ENCODE results near the gene BEX2. TPM values are rescaled to one million over a fixed set of nuclear protein-coding genes. Genes with fewer than 3 reads are reported as not detected.
"Not testable (repeated sequence)": the region's sequence is repeated elsewhere in the genome, so short reads cannot be mapped to it uniquely, and the experiment has no call there.

BEX2 gene
- polyA plus RNA-seq (ENCODE audit: insufficient read length in 4 of 4): 10 to 100 TPM; 30.4 to 80.9 (median 73.8) TPM

DNA sequence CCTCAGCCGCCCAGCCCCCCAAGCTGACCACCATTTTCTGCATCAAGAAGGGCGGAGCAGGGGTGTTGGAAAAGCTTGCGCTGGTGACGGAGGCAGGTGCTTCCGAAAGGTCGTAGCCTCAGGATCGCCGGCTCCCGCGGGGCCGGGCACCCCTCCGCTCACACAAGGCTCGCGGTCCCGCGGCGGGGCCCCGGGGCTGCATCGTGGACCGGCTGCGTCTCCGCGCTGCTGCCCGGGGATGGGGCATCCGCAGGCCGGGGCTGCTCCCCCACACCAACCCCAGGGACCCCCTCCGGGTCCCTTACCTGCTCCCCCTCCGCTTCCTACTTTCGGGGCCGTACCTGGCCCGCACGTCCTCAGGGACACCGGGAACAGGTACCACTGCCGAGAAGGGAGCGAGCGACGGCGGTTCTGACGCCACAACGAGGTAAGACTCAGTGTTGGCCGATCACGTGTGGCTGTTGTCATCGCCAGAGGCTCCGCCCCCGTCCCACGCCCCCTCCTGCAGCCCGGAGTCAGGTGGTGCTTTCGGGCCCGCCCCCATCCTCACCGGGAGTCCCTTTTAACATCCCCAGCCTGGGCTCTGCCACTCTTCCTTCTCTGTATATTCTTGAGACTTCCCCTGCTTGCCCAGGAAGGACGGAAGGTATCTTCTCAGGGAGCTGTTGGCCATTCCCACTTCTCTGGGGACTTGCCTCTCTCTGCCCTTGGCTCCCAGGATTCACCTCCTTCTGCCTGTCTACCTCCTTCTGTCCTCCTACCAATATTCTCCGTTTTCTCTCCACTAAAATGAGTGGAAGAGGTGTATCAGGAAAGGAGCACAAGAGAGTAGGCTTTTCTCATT is at the start of gene BEX2:
Gene BEX2, minus strand, starts transcription at position 436 of the 844 bp plus-strand sequence. CDS start 1,014 bp downstream, outside the sequence.
- no peak for DNase-seq (ENCODE audit: low read depth in 4 of 4, low spot score in 3 of 4)

- DNase-seq (ENCODE audit: low read depth in 4 of 4, low spot score in 3 of 4): no peak
Observed at GRCh38 chrX:103360092-103360491, 49.3 kb upstream of the BEX2 start.

GRCh38 chrX:103359605-103360004 is 48.8 kb upstream of the BEX2 start:
- not testable (repeated sequence) for DNase-seq (ENCODE audit: low read depth in 4 of 4, low spot score in 3 of 4)

GRCh38 chrX:103357871-103358270 is 47.1 kb upstream of the BEX2 start:
- DNase-seq (ENCODE audit: low read depth in 4 of 4, low spot score in 3 of 4): no peak

DNA sequence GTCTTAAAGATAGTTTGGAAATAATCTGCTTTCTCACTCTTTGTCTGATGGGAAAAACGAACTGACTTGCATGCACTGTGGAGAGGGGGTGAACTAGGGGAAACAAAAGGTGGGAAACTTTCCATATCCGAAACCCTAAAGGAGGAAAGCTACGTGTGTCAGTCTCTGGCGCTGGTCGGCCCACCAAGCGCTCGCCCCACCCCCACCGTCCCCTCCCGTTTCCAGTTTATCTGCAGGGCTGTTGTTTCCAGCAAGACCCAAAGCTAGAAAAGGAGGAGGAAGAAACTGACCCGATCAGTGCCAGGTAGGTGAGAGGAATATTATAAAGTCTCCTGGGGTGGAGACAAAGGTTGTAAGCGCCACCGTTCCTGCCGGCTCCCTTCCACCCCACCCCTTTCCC is 46.1 kb upstream of the BEX2 start:
- peak in 1 of 4 donors; percentile 14 for DNase-seq (ENCODE audit: low read depth in 4 of 4, low spot score in 3 of 4)

DNA sequence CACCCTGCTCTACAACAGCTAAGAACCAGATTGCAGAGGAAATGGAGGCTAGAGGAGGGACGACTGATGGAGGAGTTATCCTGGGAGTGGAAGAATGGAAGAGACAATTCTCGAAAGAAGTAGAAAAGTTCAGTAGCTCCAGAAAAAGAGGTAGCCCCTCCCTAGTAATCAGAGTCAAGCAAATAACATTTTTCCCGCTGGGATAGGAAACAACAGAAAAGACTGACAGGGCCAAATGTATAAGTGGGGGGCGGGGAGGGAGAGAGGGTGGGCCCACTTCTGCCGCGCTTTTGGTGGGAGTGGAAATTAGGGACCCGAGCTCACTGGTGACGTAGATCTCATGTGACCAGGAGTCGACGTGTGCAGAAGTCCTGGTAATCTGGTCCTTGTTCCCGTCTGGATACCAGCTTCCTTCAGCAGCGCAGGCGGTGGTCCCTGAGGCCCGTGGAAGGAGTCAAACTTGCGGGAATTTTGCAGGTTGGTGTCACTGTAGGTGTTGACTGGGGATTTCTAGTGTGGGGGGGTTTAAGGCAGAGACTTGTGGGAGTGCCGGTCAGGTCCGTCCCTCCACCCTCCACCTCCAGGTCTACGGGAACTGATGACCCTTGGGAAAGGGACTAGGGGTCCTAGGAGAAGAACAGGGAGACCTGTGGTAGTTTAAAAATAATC is 45.5 kb upstream of the BEX2 start, which contains the start of gene TCEAL9:
Gene TCEAL9, plus strand, starts transcription at position 377 of the 669 bp plus-strand sequence. CDS start 1,179 bp downstream, outside the sequence.
- DNase-seq (ENCODE audit: low read depth in 4 of 4, low spot score in 3 of 4): peak in 3 of 4 donors; percentile 64 to 80 (median 69)

DNA sequence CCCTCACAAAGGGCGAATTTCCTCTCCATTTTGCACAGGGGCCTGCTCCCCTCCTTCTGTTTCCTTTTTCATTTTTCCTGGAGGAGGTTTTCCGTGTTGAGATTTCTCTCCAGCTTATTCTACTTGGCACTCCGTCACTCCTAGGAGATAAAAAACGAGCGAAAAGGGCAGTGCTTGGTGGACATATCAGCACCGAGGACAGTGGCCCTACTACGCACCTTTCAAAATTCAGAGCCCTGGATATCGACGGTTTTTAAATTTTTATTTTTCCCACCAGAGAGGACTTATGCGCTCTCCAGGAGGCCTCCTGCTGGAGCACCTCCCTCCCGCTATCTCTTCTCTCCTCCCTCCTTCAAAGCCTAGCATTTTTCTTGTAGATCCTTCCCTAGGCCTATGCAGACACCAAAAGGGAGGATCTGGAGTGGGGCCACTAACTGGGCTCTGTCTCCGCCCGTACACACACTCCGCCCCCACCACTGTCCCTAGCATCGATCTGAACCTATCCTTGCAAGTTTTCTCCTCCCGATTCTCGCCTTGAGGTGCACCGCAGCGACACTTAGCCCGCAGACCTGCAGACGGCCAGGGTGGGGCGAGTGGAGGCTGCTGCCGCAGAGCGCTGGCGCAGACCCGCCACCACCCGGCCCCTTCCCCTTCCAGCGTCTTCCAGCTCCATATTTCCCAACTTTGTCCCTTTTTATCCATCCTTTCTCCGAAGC is 37.0 kb upstream of the BEX2 start:
- DNase-seq (ENCODE audit: low read depth in 4 of 4, low spot score in 3 of 4): no peak

DNA sequence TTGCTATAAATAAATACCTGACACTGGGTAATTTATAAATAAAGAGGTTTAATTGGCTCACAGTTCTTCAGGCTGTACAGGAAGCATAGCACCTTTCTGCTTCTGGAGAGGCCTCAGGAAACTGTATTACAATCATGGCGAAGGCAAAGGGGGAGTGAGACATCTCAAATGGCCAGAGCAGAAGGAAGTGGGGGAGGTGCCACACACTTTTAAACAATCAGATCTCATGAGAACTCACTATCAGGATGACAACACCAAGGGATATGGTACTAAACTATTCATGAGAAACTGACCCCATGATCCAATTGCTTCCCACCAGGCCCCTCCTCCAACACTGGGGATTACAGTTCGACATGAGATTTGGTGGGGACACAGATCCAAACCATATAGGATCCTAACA is 33.8 kb upstream of the BEX2 start:
- no peak for DNase-seq (ENCODE audit: low read depth in 4 of 4, low spot score in 3 of 4)

GRCh38 chrX:103343105-103343504 is 32.3 kb upstream of the BEX2 start:
- no peak for DNase-seq (ENCODE audit: low read depth in 4 of 4, low spot score in 3 of 4)

- DNase-seq (ENCODE audit: low read depth in 4 of 4, low spot score in 3 of 4): no peak
Observed at GRCh38 chrX:103338663-103339062, 27.9 kb upstream of the BEX2 start.

DNA sequence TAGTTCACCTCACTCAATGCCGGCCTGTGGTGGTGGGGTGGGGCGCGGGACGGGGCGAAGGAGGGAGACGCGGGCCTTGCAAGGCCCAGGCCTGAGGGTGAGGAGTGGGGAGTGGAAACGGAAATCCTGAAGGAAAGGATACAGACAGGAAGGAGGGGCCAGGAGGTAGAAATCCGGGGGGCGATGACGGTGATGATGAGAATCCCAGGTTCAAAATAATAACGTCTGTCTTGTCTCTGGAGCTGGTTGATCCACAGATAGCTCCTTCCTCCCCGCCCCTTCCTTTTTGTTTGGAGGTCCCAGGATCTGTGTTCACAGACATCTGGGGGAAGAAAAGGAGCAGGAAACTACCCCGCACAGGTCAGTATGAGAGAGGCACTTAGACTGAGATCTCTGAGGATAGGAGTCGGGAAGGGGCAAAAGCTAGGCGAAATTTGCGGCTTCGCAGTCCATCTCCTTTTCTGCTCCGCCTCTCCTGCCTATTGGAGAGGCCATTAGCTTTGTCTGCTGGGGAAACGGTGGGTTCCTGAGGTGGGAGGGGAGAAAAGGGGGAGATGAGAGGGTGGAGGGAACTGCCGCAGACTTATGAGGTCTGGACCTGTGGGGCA is 20.0 kb upstream of the BEX2 start:
- no peak for DNase-seq (ENCODE audit: low read depth in 4 of 4, low spot score in 3 of 4)

GRCh38 chrX:103329991-103330390 is 19.2 kb upstream of the BEX2 start, which contains the start of gene TCEAL7:
TSS of gene TCEAL7 (plus strand) at chrX:103330239. CDS start at chrX:103331404, 1,165 bp downstream.
- DNase-seq (ENCODE audit: low read depth in 4 of 4, low spot score in 3 of 4): peak in 1 of 4 donors; percentile 58

DNA sequence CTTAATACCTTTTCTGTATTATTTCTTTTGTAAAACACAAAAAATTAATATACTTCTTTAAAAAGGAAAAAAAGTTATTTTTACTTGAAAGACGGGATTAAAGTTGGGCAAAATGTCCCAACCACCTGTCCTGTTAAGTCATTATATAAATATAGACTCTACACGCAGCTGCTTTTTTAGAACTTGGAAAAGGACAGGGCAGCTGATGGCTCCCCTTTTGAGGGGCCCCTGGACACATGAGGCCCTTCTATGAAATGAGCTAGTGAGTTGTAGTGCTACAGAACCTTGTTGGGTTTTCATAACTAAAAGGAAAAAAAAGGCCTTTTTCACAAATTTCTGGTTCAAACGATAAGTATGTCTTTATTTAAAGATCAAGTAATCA is 600 bp upstream of the BEX2 start:
- no peak for DNase-seq (ENCODE audit: low read depth in 4 of 4, low spot score in 3 of 4)

GRCh38 chrX:103309860-103310554 is 783 bp downstream of the BEX2 start:
- no peak for DNase-seq (ENCODE audit: low read depth in 4 of 4, low spot score in 3 of 4)

GRCh38 chrX:103305666-103306065 is 5.1 kb downstream of the BEX2 start:
- not testable (repeated sequence) for DNase-seq (ENCODE audit: low read depth in 4 of 4, low spot score in 3 of 4)

DNA sequence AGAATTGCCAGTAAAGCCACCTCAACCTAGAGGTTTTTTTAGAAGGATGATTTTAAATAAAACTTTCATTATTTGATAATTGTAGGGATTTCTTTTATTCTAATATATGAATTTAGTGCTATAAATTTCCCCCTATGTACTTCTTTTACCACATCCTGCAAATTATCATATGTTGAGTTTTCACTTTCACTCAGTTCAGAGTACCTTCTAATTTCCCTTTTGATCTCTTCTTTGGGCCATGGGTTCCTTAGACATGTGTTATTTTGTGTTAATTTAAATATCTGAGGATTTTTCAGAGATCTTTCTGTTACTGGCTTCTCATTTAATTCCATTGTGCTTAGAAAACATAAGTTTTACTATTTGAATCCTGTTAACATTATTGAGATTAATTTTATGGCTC is 6.1 kb downstream of the BEX2 start:
- no peak for DNase-seq (ENCODE audit: low read depth in 4 of 4, low spot score in 3 of 4)

- DNase-seq (ENCODE audit: low read depth in 4 of 4, low spot score in 3 of 4): no peak
Observed at GRCh38 chrX:103293118-103293517, 17.7 kb downstream of the BEX2 start.

DNA sequence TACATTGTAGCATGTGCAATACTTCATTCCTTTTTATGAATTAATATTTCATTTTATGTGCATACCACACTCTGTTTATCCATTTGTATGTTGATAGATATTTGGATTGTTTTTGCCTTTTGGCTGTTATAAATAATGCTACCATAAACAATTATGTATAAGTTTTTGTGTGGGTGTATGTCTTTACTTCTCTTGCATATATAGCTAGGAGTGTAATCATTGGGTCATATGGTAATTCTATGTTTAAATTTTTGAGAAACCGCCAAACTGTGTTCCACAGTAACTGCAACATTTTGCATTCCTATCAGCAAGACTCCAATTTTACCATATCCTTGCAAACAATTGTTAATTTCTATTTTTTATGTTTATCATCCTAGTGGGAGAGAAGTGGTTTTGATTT is 31.2 kb downstream of the BEX2 start:
- no peak for DNase-seq (ENCODE audit: low read depth in 4 of 4, low spot score in 3 of 4)

DNA sequence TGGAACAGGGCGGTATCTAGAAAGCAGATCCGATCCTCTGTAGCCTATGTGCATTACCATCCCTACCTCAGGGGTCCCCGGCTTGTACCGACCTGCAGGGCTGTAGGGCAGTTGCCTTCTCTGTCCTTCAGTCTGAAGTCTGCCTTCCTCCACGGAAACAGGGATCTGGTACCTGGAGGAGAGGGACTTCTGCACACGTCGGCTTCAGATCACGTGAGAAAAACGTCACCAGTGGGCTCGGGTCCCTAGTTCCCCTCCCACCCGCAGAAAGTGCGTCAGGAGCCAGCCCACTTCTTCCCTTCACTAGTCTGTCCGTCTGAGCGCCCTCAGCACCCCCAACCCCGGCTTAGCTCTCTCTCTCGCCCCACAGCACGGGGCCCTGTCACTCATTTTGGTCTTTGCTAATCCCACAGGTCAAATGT is 34.2 kb downstream of the BEX2 start, which contains the start of gene TCEAL5:
Gene TCEAL5, minus strand, starts transcription at position 170 of the 422 bp plus-strand sequence. CDS start 2,187 bp downstream, outside the sequence.
- DNase-seq (ENCODE audit: low read depth in 4 of 4, low spot score in 3 of 4): no peak
